Raji (cell line): ENCODE measurements around the gene TAF8.

Experiments used
- POLR2A ChIP-seq: IDR thresholded peaks from 2 replicates; pipeline ENCODE4 v1.6.1; 2011; ENCODE audit warnings: low read depth, low read length, control low read depth; ENCODE audit not compliant: insufficient read depth

The TAF8 gene

DNA sequence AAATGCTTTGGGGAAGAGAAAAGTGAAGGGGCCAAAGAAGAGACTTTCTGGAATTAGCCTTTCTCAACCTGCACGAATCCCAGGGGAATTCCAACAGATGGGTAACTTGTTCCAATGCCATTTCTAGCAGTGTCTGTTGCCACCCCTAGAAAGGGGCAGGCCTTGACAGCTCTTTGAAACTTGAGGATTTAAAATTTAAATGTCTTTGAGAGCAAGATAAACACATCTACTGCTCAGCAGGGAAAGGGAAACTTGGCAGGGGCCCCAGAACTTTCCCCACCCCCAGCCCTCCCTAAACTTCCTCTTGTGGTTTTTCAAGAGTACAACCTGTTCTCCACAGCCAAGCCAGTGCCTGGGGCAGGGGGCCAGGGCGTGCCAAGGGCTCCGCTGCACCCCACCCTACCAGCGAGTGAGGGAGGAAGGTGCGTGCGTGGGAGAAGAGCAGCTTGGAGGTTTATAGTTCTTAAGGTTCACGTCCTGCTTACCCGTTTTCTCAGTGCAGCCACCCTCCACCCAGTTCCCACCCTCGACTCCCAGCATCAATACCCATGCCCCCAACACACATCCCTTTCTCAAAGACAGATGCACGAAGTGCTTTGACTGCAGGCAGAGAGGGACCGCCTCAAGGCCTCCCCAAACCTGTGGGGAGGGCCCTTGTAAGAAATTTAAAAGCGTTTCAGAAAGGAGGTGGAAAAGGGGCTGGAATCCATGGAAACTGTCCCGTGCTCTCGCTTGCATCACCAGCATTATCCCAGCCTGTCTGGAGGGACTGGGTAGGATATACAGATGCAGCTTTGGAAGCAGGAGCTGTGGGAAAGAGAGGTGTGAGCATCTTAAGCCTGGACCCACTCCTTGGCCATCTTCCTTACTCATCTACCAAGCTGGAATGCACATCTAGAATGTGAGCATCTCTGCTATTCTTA, 4.5 kb upstream of the TAF8 start:
- 0 out of 2 replicates have a peak, but pooled peaks have one; percentile 0 for TF ChIP-seq POLR2A

DNA sequence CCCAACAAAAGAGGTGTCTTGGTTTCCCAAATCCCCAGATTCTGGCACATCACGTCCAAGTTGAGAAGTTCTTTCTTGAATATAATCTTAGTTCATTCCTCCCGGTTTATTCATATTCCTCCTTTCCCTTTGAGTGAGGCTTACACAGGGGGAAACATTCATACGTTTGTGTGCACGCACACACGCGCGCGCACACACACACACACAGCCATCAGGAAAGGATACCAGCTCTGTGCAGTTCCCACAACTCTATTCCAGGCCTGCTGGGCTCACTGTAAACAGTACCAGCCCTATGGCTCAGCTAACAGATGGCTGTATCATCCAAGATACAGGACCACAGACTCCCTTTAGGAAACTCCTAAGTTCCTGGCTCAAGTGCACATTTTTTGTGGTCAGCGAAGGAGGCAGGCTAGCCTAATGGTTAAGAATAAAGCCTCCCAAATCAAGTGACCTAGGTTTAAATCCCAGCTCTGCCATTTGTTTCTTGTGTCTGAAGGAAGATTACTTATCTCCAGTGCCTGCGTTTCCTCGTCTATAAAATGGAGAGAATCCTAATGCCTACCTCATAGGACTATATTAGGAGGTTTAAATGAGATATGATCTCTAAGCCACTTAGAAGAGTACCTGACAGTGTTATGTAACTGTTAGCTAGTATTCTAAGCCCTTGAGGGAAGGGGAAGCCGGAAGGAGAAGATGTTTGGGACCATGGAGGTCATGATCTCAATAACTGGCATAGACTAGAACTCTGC, 3.7 kb upstream of the TAF8 start:
- TF ChIP-seq POLR2A, result no peak

DNA sequence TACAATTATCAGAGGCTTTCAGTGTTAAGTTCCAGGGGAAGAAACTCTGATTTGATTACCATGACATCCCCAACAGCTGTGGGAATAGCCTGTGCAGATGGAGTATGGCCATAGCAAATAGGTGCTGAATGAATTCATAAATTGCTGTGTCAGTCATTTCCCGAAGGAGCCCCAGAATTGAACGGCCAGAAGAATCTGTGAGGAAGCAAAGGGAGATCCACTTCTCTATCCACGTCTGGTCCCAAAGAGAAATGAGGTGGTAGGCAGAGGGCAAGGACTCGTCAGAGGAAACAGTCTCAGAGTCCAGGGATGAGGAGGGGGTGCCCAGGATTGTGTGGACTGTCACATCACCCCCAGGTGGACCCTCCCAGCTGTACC, 3.1 kb upstream of the TAF8 start:
- no peak for TF ChIP-seq POLR2A

DNA sequence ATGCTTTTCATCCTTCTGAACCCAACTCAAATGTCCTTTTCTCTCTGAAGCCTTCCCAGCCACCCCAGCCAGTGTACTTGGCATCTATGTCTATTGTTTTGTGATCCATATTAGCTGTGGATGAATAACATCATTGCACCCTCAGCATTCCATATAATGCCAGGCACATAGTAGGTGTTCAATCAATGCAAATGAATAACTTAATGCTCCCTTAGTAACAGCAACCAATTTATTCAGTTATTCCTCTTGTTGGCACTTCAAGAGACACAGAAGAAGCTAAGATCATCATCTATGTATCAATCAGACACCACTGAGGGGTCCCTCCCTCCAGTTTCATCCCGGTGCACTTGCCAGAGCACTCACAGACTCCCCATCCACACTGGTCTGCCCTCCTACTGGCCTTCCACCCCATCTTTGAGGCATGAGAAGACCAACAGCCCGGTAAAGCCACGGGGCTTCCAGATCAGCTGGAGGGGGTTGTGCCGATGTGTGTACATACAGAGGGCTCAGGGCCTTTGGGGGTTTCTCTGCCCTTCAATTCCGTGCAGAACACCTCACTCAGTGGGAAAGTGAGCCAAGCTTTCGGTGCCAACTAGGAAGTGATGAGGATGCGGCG, 2.4 kb upstream of the TAF8 start:
- no peak for TF ChIP-seq POLR2A

DNA sequence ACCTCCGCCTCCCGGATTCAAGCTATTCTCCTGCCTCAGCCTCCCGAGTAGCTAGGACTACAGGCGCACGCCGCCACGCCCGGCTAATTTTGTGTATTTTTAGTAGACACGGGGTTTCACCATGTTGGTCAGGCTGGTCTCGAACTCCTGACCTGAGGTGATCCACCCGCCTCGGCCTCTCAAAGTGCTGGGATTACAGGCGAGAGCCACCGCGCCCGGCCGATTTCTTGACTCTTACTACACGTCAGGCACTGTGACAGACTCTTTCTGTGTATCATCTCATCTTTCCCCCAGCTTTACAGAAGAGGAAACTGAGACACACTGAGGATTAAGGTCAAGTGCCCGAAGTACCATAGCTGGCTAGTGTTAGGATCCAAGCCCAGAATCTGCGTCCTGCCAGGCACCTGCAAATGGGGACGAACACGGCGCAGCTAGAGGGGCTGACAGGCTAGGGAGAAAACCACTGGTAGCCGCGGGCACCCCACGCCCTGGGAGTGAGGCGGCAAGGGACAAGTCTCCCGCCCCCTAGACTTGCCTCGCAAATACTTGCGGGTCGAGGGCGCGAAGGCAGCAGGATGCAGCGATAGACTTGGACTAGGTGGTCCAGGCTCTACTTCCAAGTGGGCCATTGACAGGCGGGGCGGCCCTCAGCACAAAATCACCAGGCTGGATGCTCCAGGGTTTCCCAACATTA, 1.1 kb upstream of the TAF8 start:
- TF ChIP-seq POLR2A, result peak; percentile 28; the same call in 1 of the 2 replicates

DNA sequence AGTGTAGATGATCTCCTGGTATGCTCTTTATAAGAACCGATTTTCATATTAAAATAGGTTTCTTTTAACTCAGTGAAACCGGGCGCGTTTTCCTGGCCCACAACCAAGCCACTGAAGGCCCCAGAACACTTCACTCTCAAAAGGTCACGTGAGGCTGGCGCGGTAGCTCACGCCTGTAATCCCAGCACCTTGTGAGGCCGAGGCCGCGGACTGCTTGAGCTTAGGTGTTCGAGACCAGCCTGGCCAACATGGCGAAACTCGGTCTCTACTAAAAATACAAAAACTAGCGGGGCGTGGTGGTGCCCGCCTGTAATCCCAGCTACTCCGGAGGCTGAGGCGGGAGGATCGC, 402 bp upstream of the TAF8 start:
- no peak for TF ChIP-seq POLR2A

DNA sequence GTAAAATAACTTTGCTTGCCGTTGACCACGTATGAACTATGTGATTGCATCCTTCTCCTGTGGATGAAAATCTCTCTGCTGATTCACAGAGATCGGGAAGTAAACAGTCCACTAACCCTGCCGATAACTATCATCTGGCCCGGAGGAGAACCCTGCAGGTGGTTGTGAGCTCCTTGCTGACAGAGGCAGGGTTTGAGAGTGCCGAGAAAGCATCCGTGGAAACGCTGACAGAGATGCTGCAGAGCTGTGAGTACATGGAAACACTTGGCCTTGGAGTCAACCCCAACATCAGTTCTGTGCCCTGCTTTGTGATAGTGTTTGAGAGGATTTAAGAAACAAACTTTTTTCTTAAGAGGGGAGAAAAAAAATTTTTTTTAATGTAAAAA, 937 bp downstream of the TAF8 start:
- TF ChIP-seq POLR2A, result no peak

DNA sequence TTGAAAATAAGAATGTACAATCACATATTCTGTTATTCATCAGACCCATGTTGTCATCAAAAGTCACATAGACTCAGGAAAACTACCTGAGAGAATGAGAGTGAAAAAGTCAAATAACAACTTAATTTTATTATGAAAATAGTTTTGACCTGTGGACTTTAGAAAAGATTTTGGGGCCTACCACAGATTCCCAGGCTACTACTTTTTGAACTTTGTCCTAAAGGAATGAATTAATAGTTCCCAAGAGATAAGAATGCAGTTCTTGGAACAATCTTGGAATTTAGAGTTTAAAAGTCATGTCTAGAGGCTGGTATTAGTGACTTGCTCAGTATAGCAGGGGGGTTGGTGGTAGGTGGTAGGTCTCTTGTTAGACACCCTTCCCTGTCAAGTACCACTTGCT, 3.3 kb downstream of the TAF8 start:
- no peak for TF ChIP-seq POLR2A

DNA sequence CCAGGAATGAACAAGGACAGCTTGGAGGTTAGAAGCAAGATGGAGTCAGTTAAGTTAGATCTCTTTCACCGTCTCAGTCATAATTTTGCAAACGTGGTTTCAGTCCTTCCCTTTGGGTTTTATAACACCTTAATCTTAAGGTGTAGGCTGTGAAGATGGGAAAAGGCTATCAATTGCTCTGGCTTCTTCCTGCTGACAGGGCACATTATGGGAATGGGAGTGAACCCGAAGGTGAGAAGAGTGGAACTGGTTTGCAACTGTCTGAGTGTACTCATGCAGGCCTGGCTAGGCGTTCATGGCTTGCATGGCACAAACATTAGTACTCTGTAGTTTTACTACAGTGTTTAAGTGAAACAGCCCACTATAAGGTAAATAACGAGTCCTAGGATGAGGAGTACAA, 9.4 kb downstream of the TAF8 start:
- no peak for TF ChIP-seq POLR2A

DNA sequence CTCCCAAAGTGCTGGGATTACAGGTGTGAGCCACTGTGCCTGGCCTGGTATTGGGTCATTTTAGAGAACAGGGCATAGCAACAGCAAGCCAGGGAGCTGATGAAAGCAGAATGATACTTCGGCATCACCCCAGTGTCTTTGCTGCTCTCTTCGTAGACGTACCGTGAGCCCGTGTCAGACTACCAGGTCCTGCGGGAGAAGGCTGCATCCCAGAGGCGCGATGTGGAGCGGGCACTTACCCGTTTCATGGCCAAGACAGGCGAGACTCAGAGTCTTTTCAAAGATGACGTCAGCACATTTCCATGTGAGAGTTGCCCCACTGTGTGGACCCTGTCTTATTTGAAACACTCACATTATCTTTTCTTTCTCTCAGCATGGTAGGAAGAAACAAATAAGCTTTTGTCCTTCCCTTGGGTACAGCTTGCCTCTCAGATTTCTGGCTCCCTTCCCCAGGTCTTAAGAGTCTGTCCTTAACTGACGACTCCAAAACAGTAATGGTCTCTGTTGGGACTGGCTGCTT, 15.9 kb downstream of the TAF8 start:
- no peak for TF ChIP-seq POLR2A

DNA sequence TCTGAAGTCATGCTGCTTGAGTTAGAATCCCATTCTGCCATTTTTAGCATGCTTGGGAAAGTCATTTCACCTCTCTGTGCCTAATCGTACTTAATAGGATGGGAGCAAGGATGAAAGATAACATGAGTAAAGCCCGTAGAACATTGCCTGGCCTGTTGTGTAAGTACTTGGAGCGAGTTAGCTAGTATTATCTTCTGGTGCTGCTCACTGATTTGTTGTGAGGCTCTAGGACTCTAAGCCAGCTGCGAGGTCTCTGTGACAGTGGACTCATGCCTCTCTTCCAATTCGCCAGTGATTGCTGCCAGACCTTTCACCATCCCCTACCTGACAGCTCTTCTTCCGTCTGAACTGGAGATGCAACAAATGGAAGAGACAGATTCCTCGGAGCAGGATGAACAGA, 17.8 kb downstream of the TAF8 start:
- no peak for TF ChIP-seq POLR2A

DNA sequence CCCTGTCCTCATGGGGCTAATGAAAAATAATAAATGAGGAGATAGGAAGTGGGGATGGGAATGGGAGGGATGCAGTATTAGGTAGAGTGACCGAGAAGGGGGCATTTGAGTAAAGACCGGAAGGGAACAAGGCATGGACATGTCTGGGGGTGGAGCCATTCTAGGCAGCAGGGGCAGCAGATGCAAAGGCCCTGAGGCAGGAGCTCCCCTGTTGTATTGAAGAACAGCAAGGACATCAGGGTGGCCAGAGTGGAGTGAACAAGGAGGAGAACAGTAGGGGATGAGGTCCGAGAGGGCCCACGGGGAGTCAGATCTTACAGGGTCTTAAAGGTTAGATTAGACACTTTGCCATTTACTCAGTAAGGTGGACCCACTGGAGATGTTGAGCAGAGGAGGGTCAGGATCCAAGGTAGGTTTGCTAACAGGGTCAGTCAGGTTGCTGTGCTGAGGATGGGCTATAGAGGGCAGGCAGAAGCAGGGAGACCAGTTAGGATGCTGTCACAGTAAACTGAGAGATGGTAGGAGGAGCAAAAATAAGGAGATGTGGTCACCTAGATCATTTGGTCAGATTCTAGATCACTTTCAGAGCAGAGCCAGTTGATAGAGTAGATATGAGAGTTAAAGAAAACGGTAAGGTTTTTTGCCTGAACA, 18.7 kb downstream of the TAF8 start:
- TF ChIP-seq POLR2A, result no peak

DNA sequence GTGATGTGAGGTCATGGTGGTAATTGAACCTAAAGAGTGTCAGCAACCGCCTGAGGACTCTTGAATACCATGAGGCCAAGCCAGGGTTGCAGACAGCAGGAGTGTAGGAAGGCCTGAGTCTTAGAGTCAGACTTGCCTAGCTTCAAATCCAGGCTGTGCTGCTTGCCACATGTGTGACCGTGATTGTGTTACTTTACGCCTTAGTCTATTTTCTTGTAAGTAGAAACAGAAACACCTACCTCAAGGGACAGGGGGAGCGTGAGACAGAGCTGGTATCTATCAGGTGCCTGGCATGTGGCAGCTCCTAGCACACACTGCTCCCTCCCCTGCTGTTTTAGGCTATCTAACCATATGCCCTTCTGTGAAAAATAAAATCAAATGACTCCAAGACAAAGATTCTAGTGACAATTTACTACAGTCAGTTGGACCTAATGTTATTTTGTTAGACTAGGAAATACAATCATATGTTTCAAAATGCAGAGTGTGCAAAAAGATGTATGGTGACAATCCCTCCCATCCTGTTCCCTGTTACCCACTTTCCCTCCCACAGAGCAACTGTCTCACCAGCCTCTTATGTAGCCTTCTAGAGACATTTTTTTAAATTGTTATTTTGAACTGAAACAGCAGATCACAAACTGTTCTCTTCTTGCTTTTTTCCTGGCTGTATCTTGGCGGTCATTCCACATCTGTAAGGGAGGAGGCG, 21.7 kb downstream of the TAF8 start:
- no peak for TF ChIP-seq POLR2A

DNA sequence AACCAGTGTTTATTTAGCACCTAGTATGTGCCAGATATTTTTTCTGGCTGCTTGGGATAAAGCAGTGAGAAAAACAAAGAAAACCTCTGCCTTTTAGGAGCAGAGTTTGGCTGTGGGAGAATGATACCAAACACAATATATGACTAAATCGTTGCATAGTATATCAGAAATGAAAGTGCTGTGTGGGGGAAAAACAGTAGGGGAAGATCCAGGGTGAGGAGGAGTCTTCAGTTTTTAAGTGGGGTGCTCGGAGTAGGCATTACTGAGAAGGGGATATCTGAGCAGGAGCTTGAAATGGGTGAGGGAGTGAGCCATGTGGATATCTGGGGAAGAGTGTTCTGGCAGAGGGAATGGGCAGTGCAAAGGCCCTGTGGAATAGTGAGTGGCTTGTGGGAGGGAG, 23.0 kb downstream of the TAF8 start:
- no peak for TF ChIP-seq POLR2A
